Subcutaneous adipose tissue (tissue), 4 donors: Measurements from ENCODE around the gene TSC22D2. TPM values are rescaled to one million over a fixed set of nuclear protein-coding genes. Genes with fewer than 3 reads are reported as not detected.

Source experiments
- total RNA-seq, 4 donors: library from RNA; depleted of rRNA; stranded (reverse); fragments of >200 nt; gene quantifications; one replicate each; pipeline ENCODE4 v1.1.0, GENCODE V29; 2016
- TF ChIP-seq, protein P1 (sequence below): fragments of 450-650 bp; IDR thresholded peaks from one replicate; pipeline ENCODE4 v1.5.1; 2016; ENCODE audit warnings: low read depth, mild to moderate bottlenecking, control low read depth, antibody characterized with exemption, moderate library complexity

The TSC22D2 gene
- total RNA-seq, 4 donors from 2014 or later, result 11.2 to 36.5 (median 18.0) TPM

GRCh38 chr3:150461399-150461798, 53.3 kb downstream of the TSC22D2 start:
- TF ChIP-seq, protein P1, sequence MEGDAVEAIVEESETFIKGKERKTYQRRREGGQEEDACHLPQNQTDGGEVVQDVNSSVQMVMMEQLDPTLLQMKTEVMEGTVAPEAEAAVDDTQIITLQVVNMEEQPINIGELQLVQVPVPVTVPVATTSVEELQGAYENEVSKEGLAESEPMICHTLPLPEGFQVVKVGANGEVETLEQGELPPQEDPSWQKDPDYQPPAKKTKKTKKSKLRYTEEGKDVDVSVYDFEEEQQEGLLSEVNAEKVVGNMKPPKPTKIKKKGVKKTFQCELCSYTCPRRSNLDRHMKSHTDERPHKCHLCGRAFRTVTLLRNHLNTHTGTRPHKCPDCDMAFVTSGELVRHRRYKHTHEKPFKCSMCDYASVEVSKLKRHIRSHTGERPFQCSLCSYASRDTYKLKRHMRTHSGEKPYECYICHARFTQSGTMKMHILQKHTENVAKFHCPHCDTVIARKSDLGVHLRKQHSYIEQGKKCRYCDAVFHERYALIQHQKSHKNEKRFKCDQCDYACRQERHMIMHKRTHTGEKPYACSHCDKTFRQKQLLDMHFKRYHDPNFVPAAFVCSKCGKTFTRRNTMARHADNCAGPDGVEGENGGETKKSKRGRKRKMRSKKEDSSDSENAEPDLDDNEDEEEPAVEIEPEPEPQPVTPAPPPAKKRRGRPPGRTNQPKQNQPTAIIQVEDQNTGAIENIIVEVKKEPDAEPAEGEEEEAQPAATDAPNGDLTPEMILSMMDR, result no peak

DNA sequence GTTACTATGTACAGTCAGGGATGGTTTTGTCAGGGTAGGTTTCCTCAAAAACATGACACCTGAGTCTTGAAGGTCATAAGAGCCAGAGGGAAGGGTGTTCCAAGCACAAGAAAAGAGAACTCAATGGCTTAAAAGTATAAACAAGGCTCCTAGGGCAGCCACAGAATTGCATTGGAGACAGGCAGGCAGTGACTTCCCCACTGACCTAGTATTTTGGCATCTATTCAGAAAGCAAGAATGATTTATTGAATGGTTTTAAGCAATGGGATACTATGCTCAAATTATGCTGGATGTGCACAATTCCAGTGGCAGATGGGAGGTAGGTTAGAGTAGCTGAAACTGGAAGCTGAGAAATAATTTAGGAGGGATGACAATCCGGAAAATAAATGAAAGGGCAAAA, 54.0 kb downstream of the TSC22D2 start:
- TF ChIP-seq, protein P1, result no peak

GRCh38 chr3:150464684-150465083, 56.6 kb downstream of the TSC22D2 start:
- TF ChIP-seq, protein P1, result no peak

GRCh38 chr3:150467381-150467780, 59.3 kb downstream of the TSC22D2 start:
- TF ChIP-seq, protein P1, result no peak

DNA sequence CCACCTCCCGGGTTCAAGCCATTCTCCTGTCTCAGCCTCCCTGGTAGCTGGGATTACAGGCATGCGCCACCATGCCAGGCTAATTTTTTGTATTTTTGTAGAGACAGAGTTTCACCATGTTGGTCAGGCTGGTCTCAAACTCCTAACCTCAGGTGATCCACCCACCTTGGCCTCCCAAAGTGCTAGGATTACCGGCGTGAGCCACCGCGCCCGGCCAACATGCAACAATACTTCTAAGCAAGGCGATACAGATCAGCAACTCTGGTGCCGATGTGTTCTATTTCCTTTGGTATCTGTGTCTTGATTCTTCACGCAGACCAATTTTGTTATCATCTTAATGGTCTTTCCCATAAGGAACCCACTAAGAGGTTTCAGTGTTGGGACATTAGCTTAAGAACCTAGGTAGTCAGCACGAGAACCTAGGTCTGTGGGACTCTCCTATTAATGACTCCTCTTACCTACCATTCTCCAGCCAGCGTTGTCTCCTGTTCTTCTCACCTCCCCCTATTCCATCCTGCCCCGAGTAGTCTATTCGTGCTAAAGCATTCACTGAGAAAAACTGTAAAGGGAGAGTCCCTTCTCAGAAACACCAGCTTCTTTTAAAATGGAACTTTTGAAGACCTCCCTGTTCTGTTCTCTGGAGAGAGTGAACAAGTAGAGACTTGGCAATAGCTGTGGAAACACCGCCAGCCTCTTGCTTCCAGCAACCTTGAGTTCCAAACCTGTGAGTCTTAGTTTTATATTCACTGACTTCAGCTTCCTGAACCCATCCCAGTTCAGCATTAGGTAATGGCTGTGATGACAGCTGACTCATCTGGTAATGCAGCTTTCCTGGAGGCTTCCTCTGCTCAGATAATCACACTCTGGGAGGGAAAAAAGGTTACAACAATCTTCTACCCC, 61.2 kb downstream of the TSC22D2 start:
- TF ChIP-seq, protein P1, result no peak

- TF ChIP-seq, protein P1, result no peak
Measured at GRCh38 chr3:150469931-150470740, 62.0 kb downstream of the TSC22D2 start.

- TF ChIP-seq, protein P1, result no peak
Measured at GRCh38 chr3:150472421-150472820, 64.3 kb downstream of the TSC22D2 start.
